ENCODE data around the gene PTPRU.

The PTPRU gene

DNA sequence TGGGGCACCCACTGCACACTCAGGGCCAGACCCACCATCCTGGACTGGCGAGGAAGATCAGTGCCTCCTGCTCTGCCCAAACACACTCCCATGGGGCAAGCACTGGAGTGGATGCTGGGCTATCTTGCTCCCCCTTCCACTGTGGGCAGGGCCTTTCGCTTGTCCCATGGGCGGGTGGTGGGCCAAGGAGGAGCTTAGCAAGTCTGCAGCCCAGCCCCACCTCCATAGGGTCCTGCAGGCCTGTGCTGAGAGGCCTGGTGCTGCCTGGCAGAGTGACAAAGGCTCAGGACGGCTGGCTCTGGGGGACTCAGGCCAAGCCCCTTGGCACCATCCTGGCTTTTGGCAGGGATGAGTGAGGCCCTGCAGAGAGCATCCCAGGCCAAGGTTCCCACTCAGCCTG lies 89.4 kb downstream of the PTPRU start:
- no peak for TF ChIP-seq SIN3A (IDR thresholded peaks at IDR 0.05; ENCODE audit: borderline replicate concordance, insufficient read depth, low read length)
- no peak for TF ChIP-seq FOXP2 (optimal IDR thresholded peaks at IDR 0.05; ENCODE audit: borderline replicate concordance, extremely low read depth, extremely low read length, insufficient read depth)
- no peak for TF ChIP-seq POLR2AphosphoS5 (IDR thresholded peaks at IDR 0.05; ENCODE audit: low read depth, low read length)
- TF ChIP-seq TAF1 (IDR thresholded peaks at IDR 0.05; ENCODE audit: borderline replicate concordance, insufficient read depth, low read length): no peak
- TF ChIP-seq REST (IDR thresholded peaks at IDR 0.05; ENCODE audit: insufficient read depth in 1 of 2, low read depth in 2 of 2, low read length in 2 of 2): no peak

DNA sequence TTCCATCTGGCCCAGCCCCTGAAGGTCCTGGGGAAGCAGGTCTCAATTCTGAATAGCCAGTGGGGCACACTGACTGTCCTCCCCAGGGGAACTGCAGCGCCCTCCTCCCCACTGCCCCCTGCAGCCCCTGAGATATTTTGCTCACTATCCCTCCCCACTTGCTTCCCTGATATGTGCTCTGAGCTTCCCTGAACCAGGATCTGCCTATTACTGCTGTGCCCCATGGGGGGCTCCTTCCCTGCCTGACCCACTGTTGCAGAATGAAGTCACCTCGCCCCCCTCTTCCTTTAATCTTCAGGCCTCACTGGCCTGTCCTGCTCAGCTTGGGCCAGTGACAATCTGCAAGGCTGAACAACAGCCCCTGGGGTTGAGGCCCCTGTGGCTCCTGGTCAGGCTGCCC lies 89.8 kb downstream of the PTPRU start:
- TF ChIP-seq FOXP2 (optimal IDR thresholded peaks at IDR 0.05; ENCODE audit: borderline replicate concordance, extremely low read depth, extremely low read length, insufficient read depth): no peak

GRCh38 chr1:29327223-29327935 lies 91.1 kb downstream of the PTPRU start:
- TF ChIP-seq TAF1 (IDR thresholded peaks at IDR 0.05; ENCODE audit: borderline replicate concordance, insufficient read depth, low read length) (no peak), REST (IDR thresholded peaks at IDR 0.05; ENCODE audit: insufficient read depth in 1 of 2, low read depth in 2 of 2, low read length in 2 of 2) (no peak), POLR2AphosphoS5 (IDR thresholded peaks at IDR 0.05; ENCODE audit: low read depth, low read length) (no peak), SIN3A (IDR thresholded peaks at IDR 0.05; ENCODE audit: borderline replicate concordance, insufficient read depth, low read length) (no peak), FOXP2 (optimal IDR thresholded peaks at IDR 0.05; ENCODE audit: borderline replicate concordance, extremely low read depth, extremely low read length, insufficient read depth) (no peak)

- TF ChIP-seq SIN3A (IDR thresholded peaks at IDR 0.05; ENCODE audit: borderline replicate concordance, insufficient read depth, low read length) (no peak), FOXP2 (optimal IDR thresholded peaks at IDR 0.05; ENCODE audit: borderline replicate concordance, extremely low read depth, extremely low read length, insufficient read depth) (no peak)
These were observed 92.9 kb downstream of the PTPRU start for GRCh38 chr1:29329022-29329775.

- TF ChIP-seq POLR2AphosphoS5 (IDR thresholded peaks at IDR 0.05; ENCODE audit: low read depth, low read length): no peak
- TF ChIP-seq TAF1 (IDR thresholded peaks at IDR 0.05; ENCODE audit: borderline replicate concordance, insufficient read depth, low read length): no peak
- no peak for TF ChIP-seq FOXP2 (optimal IDR thresholded peaks at IDR 0.05; ENCODE audit: borderline replicate concordance, extremely low read depth, extremely low read length, insufficient read depth)
- no peak for TF ChIP-seq REST (IDR thresholded peaks at IDR 0.05; ENCODE audit: insufficient read depth in 1 of 2, low read depth in 2 of 2, low read length in 2 of 2)
- no peak for TF ChIP-seq SIN3A (IDR thresholded peaks at IDR 0.05; ENCODE audit: borderline replicate concordance, insufficient read depth, low read length)
These were observed 93.8 kb downstream of the PTPRU start for GRCh38 chr1:29330089-29330488.

GRCh38 chr1:29330856-29331255 lies 94.5 kb downstream of the PTPRU start:
- TF ChIP-seq SIN3A (IDR thresholded peaks at IDR 0.05; ENCODE audit: borderline replicate concordance, insufficient read depth, low read length): no peak
- TF ChIP-seq REST (IDR thresholded peaks at IDR 0.05; ENCODE audit: insufficient read depth in 1 of 2, low read depth in 2 of 2, low read length in 2 of 2): no peak
- TF ChIP-seq POLR2AphosphoS5 (IDR thresholded peaks at IDR 0.05; ENCODE audit: low read depth, low read length): no peak
- TF ChIP-seq FOXP2 (optimal IDR thresholded peaks at IDR 0.05; ENCODE audit: borderline replicate concordance, extremely low read depth, extremely low read length, insufficient read depth): no peak
- TF ChIP-seq TAF1 (IDR thresholded peaks at IDR 0.05; ENCODE audit: borderline replicate concordance, insufficient read depth, low read length): no peak
